Prostate gland (tissue), 2 donors: Measurements from ENCODE around the gene TENT5C. TPM values are rescaled to one million over a fixed set of nuclear protein-coding genes. Genes with fewer than 3 reads are reported as not detected.

Experiments
- DNase-seq: peaks from one replicate; pipeline ENCODE4 v3.0.0-alpha.2; 2019; ENCODE audit warnings: low spot score
- H3K27ac ChIP-seq, 2 donors: fragments of 200-600 bp; sonication (generic); 2 replicates each; pipeline ENCODE4 v1.5.1; 2017 to 2019
- H3K27me3 ChIP-seq: fragments of 200-600 bp; sonication (generic); replicated peaks from 2 replicates; pipeline ENCODE4 v1.5.1; 2019; ENCODE audit not compliant: insufficient read depth
- H3K36me3 ChIP-seq, 2 donors: fragments of 200-600 bp; sonication (generic); 1 replicate in 1 of 2; 2 replicates in 1 of 2; pipeline versions ENCODE4 v1.5.1 to v1.8.1; 2017 to 2019
- H3K4me1 ChIP-seq: fragments of 200-600 bp; sonication (generic); replicated peaks from 2 replicates; pipeline ENCODE4 v1.5.1; 2019
- H3K4me3 ChIP-seq, 2 donors: fragments of 200-600 bp; sonication (generic); 2 replicates each; pipeline ENCODE4 v1.5.1; 2017 to 2019
- H3K9me3 ChIP-seq: fragments of 200-600 bp; sonication (generic); 2 replicates; pipeline ENCODE4 v1.5.1; 2017
- CTCF ChIP-seq, 4 experiments: fragments of 200-600 bp in 2 of 4; fragments of 450-650 bp in 2 of 4; sonication (generic) in 2 of 4; IDR thresholded peaks; 1 replicate in 3 of 4; 2 replicates in 1 of 4; pipeline ENCODE4 v1.5.1; 2016 to 2019; ENCODE audit warnings: antibody characterized with exemption in 4 of 4, mild to moderate bottlenecking in 2 of 4, moderate library complexity in 2 of 4
- POLR2A ChIP-seq: fragments of 450-650 bp; IDR thresholded peaks from one replicate; pipeline ENCODE4 v1.6.1; 2016; ENCODE audit warnings: antibody characterized with exemption, mild to moderate bottlenecking
- POLR2AphosphoS5 ChIP-seq: sonication (generic); formaldehyde crosslinking; IDR thresholded peaks from one replicate; pipeline ENCODE4 v1.6.1; 2017; ENCODE audit warnings: antibody characterized with exemption
- WGBS: methylation state at CpG from one replicate; pipeline ENCODE4 v1.1.5; 2018; 5-methylcytosine and 5-hydroxymethylcytosine counted together
- intact Hi-C: fragments of 100-400 bp; cut with DNase I; formaldehyde crosslinking; loops from one replicate; pipeline ENCODE4 v1.14.2; 2022
- total RNA-seq, 2 donors: library from RNA; depleted of rRNA; stranded (reverse); fragments of >200 nt; gene quantifications; one replicate each; pipeline ENCODE4 v1.1.0, GENCODE V29; 2016

The TENT5C gene
- total RNA-seq, 2 donors from 2014 or later, result 23.1 to 28.7 TPM

GRCh38 chr1:117575586-117576225 is 30.1 kb upstream of the TENT5C start:
- TF ChIP-seq CTCF (IDR thresholded peaks at IDR 0.05), result no peak
- TF ChIP-seq POLR2AphosphoS5, result no peak
- no peak for TF ChIP-seq POLR2A
- WGBS, result 90% methylated on average over 8 of the region's 8 CpGs
- H3K36me3 ChIP-seq, result no peaks in the 10 kb centered on the region
- peaks cover 26% of the 10 kb centered on the region for H3K4me1 ChIP-seq
- H3K27ac ChIP-seq, result no peak overlapping the region
- intact Hi-C loops, result no loop called here
- DNase-seq, result no peak
- H3K27me3 ChIP-seq, result no peaks in the 10 kb centered on the region
- H3K4me3 ChIP-seq, result no peak overlapping the region
- no peaks in the 10 kb centered on the region for H3K9me3 ChIP-seq

GRCh38 chr1:117576236-117576635 is 29.6 kb upstream of the TENT5C start:
- peaks cover 23% of the 10 kb centered on the region for H3K4me1 ChIP-seq
- H3K9me3 ChIP-seq, result no peaks in the 10 kb centered on the region

GRCh38 chr1:117577191-117577885 is 28.5 kb upstream of the TENT5C start:
- Histone ChIP-seq H3K27me3 (no peaks in the 10 kb centered on the region), H3K4me3 (no peak overlapping the region), H3K27ac (no peak overlapping the region), H3K4me1 (peaks cover 18% of the 10 kb centered on the region), H3K36me3 (no peaks in the 10 kb centered on the region), H3K9me3 (no peaks in the 10 kb centered on the region)
- TF ChIP-seq POLR2A, result no peak
- 61% methylated on average over 2 of the region's 2 CpGs for WGBS
- intact Hi-C loops, result no loop called here
- DNase-seq, result no peak

More at GRCh38 chr1:117576236-117576635, 29.6 kb upstream of the TENT5C start:
- H3K27ac ChIP-seq, result no peak overlapping the region
- H3K4me3 ChIP-seq, result no peak overlapping the region
- no peaks in the 10 kb centered on the region for H3K27me3 ChIP-seq
- no peaks in the 10 kb centered on the region for H3K36me3 ChIP-seq
- intact Hi-C loops, result no loop called here
- TF ChIP-seq POLR2A, result no peak
- DNase-seq, result no peak
- 100% methylated on average over 3 of the region's 3 CpGs for WGBS

GRCh38 chr1:117578466-117578865 is 27.4 kb upstream of the TENT5C start:
- DNase-seq, result no peak
- H3K36me3 ChIP-seq, result no peaks in the 10 kb centered on the region
- 95% methylated on average over 4 of the region's 4 CpGs for WGBS
- no peak overlapping the region for H3K4me3 ChIP-seq
- peaks cover 16% of the 10 kb centered on the region for H3K4me1 ChIP-seq
- H3K9me3 ChIP-seq, result no peaks in the 10 kb centered on the region
- H3K27ac ChIP-seq, result no peak overlapping the region
- intact Hi-C loops, result no loop called here
- TF ChIP-seq POLR2A (no peak), POLR2AphosphoS5 (no peak), CTCF (IDR thresholded peaks at IDR 0.05) (no peak)
- no peaks in the 10 kb centered on the region for H3K27me3 ChIP-seq

GRCh38 chr1:117579221-117579906 is 26.5 kb upstream of the TENT5C start:
- DNase-seq, result no peak
- Histone ChIP-seq H3K27me3 (no peaks in the 10 kb centered on the region), H3K4me3 (no peak overlapping the region), H3K9me3 (no peaks in the 10 kb centered on the region), H3K27ac (no peak overlapping the region), H3K4me1 (peaks cover 8% of the 10 kb centered on the region), H3K36me3 (no peaks in the 10 kb centered on the region)
- intact Hi-C loops, result no loop called here
- no peak for TF ChIP-seq POLR2A
- no peak for TF ChIP-seq POLR2AphosphoS5
- TF ChIP-seq CTCF (IDR thresholded peaks at IDR 0.05), result no peak
- WGBS, result 88% methylated on average over 10 of the region's 10 CpGs
